ENCODE data around the gene TMEM40. TPM values are rescaled to one million over a fixed set of nuclear protein-coding genes. Genes with fewer than 3 reads are reported as not detected.

TMEM40 gene
- total and polyA plus RNA-seq, 9 of the 15 experiments (the other 6 are each of a cell fraction or from before 2014, with no cell fraction given): 0.11 to 0.31 (median 0.14) TPM; not detected in 6

DNA sequence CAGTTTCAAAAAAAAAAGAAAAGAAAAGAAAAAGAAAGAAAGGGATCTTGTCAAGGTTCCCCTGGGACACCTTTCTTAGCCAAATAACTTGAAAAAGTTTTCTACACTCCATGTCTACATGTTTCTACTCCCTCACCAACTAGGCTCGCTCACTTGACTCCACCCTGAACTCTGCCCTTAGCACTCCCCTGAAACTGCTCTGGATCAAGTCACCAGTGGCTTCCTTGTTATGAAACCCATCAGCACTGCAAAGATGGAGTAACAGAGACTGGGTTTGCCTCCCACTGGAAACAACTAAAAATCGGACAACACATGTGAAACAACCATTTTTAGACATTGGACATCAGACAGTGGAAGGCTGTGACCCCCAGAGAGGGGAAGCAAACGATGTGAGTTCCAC lies 36.8 kb downstream of the TMEM40 start (continued):
- TF ChIP-seq, protein P1, sequence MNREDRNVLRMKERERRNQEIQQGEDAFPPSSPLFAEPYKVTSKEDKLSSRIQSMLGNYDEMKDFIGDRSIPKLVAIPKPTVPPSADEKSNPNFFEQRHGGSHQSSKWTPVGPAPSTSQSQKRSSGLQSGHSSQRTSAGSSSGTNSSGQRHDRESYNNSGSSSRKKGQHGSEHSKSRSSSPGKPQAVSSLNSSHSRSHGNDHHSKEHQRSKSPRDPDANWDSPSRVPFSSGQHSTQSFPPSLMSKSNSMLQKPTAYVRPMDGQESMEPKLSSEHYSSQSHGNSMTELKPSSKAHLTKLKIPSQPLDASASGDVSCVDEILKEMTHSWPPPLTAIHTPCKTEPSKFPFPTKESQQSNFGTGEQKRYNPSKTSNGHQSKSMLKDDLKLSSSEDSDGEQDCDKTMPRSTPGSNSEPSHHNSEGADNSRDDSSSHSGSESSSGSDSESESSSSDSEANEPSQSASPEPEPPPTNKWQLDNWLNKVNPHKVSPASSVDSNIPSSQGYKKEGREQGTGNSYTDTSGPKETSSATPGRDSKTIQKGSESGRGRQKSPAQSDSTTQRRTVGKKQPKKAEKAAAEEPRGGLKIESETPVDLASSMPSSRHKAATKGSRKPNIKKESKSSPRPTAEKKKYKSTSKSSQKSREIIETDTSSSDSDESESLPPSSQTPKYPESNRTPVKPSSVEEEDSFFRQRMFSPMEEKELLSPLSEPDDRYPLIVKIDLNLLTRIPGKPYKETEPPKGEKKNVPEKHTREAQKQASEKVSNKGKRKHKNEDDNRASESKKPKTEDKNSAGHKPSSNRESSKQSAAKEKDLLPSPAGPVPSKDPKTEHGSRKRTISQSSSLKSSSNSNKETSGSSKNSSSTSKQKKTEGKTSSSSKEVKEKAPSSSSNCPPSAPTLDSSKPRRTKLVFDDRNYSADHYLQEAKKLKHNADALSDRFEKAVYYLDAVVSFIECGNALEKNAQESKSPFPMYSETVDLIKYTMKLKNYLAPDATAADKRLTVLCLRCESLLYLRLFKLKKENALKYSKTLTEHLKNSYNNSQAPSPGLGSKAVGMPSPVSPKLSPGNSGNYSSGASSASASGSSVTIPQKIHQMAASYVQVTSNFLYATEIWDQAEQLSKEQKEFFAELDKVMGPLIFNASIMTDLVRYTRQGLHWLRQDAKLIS (CRISPR knock-in tag; IDR thresholded peaks at IDR 0.05): no peak
- no peak for TF ChIP-seq ELF4 (CRISPR knock-in tag; IDR thresholded peaks at IDR 0.05)
- TF ChIP-seq, protein P2, sequence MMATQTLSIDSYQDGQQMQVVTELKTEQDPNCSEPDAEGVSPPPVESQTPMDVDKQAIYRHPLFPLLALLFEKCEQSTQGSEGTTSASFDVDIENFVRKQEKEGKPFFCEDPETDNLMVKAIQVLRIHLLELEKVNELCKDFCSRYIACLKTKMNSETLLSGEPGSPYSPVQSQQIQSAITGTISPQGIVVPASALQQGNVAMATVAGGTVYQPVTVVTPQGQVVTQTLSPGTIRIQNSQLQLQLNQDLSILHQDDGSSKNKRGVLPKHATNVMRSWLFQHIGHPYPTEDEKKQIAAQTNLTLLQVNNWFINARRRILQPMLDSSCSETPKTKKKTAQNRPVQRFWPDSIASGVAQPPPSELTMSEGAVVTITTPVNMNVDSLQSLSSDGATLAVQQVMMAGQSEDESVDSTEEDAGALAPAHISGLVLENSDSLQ (IDR thresholded peaks at IDR 0.05): no peak
- no peak for TF ChIP-seq RBM39 (optimal IDR thresholded peaks at IDR 0.05; ENCODE audit: low read depth, low read length)
- no peak for TF ChIP-seq HOMEZ (CRISPR knock-in tag; IDR thresholded peaks at IDR 0.05)
- TF ChIP-seq ZNF436 (CRISPR knock-in tag; IDR thresholded peaks at IDR 0.05): no peak
- TF ChIP-seq MBD2 (IDR thresholded peaks at IDR 0.05; ENCODE audit: borderline replicate concordance, low read depth): no peak
- no peak for TF ChIP-seq WHSC1 (IDR thresholded peaks at IDR 0.05; ENCODE audit: low read length)
- TF ChIP-seq, protein P3, sequence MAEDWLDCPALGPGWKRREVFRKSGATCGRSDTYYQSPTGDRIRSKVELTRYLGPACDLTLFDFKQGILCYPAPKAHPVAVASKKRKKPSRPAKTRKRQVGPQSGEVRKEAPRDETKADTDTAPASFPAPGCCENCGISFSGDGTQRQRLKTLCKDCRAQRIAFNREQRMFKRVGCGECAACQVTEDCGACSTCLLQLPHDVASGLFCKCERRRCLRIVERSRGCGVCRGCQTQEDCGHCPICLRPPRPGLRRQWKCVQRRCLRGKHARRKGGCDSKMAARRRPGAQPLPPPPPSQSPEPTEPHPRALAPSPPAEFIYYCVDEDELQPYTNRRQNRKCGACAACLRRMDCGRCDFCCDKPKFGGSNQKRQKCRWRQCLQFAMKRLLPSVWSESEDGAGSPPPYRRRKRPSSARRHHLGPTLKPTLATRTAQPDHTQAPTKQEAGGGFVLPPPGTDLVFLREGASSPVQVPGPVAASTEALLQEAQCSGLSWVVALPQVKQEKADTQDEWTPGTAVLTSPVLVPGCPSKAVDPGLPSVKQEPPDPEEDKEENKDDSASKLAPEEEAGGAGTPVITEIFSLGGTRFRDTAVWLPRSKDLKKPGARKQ (CRISPR knock-in tag; IDR thresholded peaks at IDR 0.05): no peak
